ENCODE results near the gene NUMB.
"Not testable (repeated sequence)": the region's sequence is repeated elsewhere in the genome, so short reads cannot be mapped to it uniquely, and the experiment has no call there.

NUMB gene

DNA sequence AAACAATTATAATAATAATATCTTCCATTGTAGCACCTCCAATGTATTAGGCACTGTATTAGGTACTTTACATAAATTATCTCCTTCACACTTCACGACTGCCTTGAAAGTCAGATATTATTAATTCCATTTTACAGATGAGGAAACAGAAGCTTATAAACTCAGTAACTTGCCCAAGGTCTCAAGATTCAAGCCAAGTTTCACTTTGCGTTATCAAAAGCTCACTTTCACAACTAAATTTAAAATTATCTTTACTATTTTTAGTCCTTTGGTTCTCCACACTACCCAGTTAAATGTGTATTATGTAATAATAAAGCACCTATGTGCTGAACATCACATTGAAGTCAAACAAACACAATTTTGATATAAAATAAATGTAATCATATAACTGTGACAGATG is 55.8 kb downstream of the NUMB start:
- H3K27ac ChIP-seq (ENCODE audit: low read length), result no peak overlapping the region
- no peaks in the 10 kb centered on the region for H3K36me3 ChIP-seq (ENCODE audit: control insufficient read depth, low read depth, low read length)
- H3K27me3 ChIP-seq (ENCODE audit: control insufficient read depth, insufficient read depth, low read length), result no peaks in the 10 kb centered on the region
- no peak overlapping the region for H3K9ac ChIP-seq (ENCODE audit: low read length)
- no peaks in the 10 kb centered on the region for H3K9me3 ChIP-seq (ENCODE audit: control insufficient read depth, low read depth, low read length)
- no peak overlapping the region for H3K4me3 ChIP-seq (ENCODE audit: low read length)
- H3K4me1 ChIP-seq (ENCODE audit: control insufficient read depth, low read depth, low read length), result no peaks in the 10 kb centered on the region

DNA sequence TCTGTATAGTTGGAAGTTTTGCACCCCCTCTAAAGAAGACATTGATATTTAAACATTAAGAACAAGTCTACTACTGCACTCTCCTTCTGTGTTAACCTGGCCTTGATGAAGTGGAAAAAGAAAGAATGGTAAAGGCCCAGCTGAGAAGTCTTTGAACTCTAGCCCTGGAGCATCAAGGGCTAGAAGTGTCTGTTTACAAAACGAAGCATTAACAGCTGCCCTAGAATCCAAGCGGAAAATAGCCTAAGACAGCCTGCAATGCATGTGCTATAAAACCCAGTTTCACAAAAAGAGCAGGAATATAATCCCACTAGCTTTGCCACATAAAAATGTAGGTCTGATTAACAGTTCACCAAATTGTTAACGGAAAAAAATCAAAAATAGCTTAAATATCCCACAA is 60.5 kb downstream of the NUMB start:
- H3K4me1 ChIP-seq (ENCODE audit: control insufficient read depth, low read depth, low read length), result no peaks in the 10 kb centered on the region
- no peak overlapping the region for H3K4me3 ChIP-seq (ENCODE audit: low read length)
- no peaks in the 10 kb centered on the region for H3K9me3 ChIP-seq (ENCODE audit: control insufficient read depth, low read depth, low read length)
- H3K9ac ChIP-seq (ENCODE audit: low read length), result no peak overlapping the region
- H3K27ac ChIP-seq (ENCODE audit: low read length), result no peak overlapping the region
- no peaks in the 10 kb centered on the region for H3K27me3 ChIP-seq (ENCODE audit: control insufficient read depth, insufficient read depth, low read length)
- H3K36me3 ChIP-seq (ENCODE audit: control insufficient read depth, low read depth, low read length), result no peaks in the 10 kb centered on the region

GRCh38 chr14:73394317-73394716 is 64.0 kb downstream of the NUMB start:
- no peaks in the 10 kb centered on the region for H3K4me1 ChIP-seq (ENCODE audit: control insufficient read depth, low read depth, low read length)

GRCh38 chr14:73393375-73393774 is 65.0 kb downstream of the NUMB start:
- H3K9me3 ChIP-seq (ENCODE audit: control insufficient read depth, low read depth, low read length), result no peaks in the 10 kb centered on the region
- H3K9ac ChIP-seq (ENCODE audit: low read length), result no peak overlapping the region
- H3K27ac ChIP-seq (ENCODE audit: low read length), result no peak overlapping the region
- H3K27me3 ChIP-seq (ENCODE audit: control insufficient read depth, insufficient read depth, low read length), result no peaks in the 10 kb centered on the region
- H3K36me3 ChIP-seq (ENCODE audit: control insufficient read depth, low read depth, low read length), result no peaks in the 10 kb centered on the region
- no peak overlapping the region for H3K4me3 ChIP-seq (ENCODE audit: low read length)
- no peaks in the 10 kb centered on the region for H3K4me1 ChIP-seq (ENCODE audit: control insufficient read depth, low read depth, low read length)

More at GRCh38 chr14:73394317-73394716, 64.0 kb downstream of the NUMB start:
- Histone ChIP-seq H3K4me3 (ENCODE audit: low read length) (no peak overlapping the region), H3K27me3 (ENCODE audit: control insufficient read depth, insufficient read depth, low read length) (no peaks in the 10 kb centered on the region), H3K27ac (ENCODE audit: low read length) (no peak overlapping the region), H3K9ac (ENCODE audit: low read length) (no peak overlapping the region), H3K9me3 (ENCODE audit: control insufficient read depth, low read depth, low read length) (no peaks in the 10 kb centered on the region), H3K36me3 (ENCODE audit: control insufficient read depth, low read depth, low read length) (no peaks in the 10 kb centered on the region)

DNA sequence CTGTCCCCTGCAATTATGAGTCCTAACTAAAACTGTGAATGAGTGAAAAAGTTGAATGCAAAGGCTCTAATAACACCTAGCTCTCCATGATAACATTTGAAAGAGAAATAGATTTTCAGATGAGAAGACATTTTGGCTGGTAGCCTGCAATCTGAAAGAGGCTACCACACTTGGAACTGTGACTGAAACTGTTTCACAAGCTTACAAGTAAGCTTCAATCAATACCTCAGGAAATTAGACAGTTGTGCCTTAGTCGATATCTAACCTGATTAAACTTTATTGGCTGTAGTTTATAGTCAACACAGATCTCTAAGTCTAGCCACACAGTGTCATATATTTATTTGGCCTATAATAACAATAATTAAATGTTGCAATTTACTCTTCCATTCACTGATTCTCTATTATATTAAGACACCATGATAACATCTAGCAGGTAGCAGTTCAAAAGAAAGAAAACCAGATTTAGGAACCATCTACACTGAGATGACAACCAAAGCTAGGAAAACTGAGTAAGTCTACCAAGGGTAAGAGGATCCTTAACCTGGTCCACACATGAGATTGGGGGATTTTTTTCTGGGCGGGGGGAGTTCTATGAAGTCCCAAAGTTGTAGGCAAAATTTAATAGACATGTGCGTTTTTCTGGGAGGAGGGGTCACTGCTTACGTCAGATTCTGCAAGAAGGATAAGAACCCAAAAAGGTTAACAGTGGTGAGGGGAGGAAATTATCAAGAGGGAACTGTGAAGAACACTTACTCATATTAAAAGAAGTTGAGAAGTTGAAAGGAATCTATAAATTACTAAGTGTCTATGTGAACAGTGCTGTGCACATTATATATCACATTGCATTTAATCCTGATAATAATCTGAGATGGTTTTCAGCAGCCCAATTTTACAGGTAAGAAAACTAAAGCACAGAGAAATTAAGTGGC is 65.8 kb downstream of the NUMB start:
- Histone ChIP-seq H3K36me3 (ENCODE audit: control insufficient read depth, low read depth, low read length) (no peaks in the 10 kb centered on the region), H3K27ac (ENCODE audit: low read length) (no peak overlapping the region), H3K27me3 (ENCODE audit: control insufficient read depth, insufficient read depth, low read length) (no peaks in the 10 kb centered on the region), H3K9me3 (ENCODE audit: control insufficient read depth, low read depth, low read length) (no peaks in the 10 kb centered on the region), H3K9ac (ENCODE audit: low read length) (no peak overlapping the region), H3K4me3 (ENCODE audit: low read length) (no peak overlapping the region), H3K4me1 (ENCODE audit: control insufficient read depth, low read depth, low read length) (no peaks in the 10 kb centered on the region)

DNA sequence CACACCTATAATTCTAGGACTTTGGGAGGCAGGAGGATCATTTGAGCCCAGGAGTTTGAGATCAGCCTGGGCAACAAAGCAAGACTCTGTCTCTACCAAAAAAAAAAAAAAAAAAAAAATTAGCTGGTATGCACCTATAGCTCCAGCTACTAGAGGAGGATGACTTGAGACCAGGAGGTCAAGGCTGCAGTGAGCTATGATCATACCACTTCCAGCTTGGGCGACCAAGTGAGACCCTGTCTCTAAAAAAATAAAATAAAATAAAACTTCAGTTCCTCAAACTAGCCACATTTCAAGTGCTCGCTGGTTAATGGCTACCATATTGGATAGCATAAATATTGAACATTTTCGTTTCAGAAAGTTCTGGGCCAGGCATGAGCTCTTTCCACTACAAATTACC is 70.5 kb downstream of the NUMB start:
- not testable (repeated sequence) for H3K9ac ChIP-seq (ENCODE audit: low read length); H3K27ac ChIP-seq (ENCODE audit: low read length); H3K27me3 ChIP-seq (ENCODE audit: control insufficient read depth, insufficient read depth, low read length); H3K4me1 ChIP-seq (ENCODE audit: control insufficient read depth, low read depth, low read length); H3K4me3 ChIP-seq (ENCODE audit: low read length); H3K36me3 ChIP-seq (ENCODE audit: control insufficient read depth, low read depth, low read length); H3K9me3 ChIP-seq (ENCODE audit: control insufficient read depth, low read depth, low read length)

DNA sequence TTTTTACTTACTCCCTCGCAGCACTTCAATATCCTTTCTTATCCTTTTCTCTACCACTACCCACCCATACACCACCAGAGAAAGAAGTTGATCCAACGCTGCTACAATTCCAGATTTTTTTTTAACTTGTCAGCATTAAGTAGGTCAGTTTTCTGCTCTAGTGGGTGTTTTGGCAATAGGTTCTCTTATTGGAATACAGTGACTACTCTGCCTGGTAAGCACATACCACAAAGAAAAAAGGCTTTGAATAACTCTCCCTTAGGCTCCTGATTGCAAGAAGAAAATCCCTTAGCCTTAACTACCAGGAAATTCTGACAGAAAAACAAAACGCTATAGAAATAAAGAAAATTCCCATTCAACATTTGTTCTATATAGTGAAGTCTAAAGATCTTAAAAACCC is 72.0 kb downstream of the NUMB start:
- Histone ChIP-seq H3K4me3 (ENCODE audit: low read length) (no peak overlapping the region), H3K36me3 (ENCODE audit: control insufficient read depth, low read depth, low read length) (no peaks in the 10 kb centered on the region), H3K9ac (ENCODE audit: low read length) (no peak overlapping the region), H3K9me3 (ENCODE audit: control insufficient read depth, low read depth, low read length) (no peaks in the 10 kb centered on the region), H3K27ac (ENCODE audit: low read length) (no peak overlapping the region), H3K4me1 (ENCODE audit: control insufficient read depth, low read depth, low read length) (no peaks in the 10 kb centered on the region), H3K27me3 (ENCODE audit: control insufficient read depth, insufficient read depth, low read length) (no peaks in the 10 kb centered on the region)

GRCh38 chr14:73385021-73385420 is 73.3 kb downstream of the NUMB start:
- H3K9me3 ChIP-seq (ENCODE audit: control insufficient read depth, low read depth, low read length); H3K27me3 ChIP-seq (ENCODE audit: control insufficient read depth, insufficient read depth, low read length); H3K27ac ChIP-seq (ENCODE audit: low read length); H3K9ac ChIP-seq (ENCODE audit: low read length); H3K36me3 ChIP-seq (ENCODE audit: control insufficient read depth, low read depth, low read length); H3K4me3 ChIP-seq (ENCODE audit: low read length); H3K4me1 ChIP-seq (ENCODE audit: control insufficient read depth, low read depth, low read length): not testable (repeated sequence)

- Histone ChIP-seq H3K4me3 (ENCODE audit: low read length) (no peak overlapping the region), H3K9me3 (ENCODE audit: control insufficient read depth, low read depth, low read length) (no peaks in the 10 kb centered on the region), H3K9ac (ENCODE audit: low read length) (no peak overlapping the region), H3K4me1 (ENCODE audit: control insufficient read depth, low read depth, low read length) (no peaks in the 10 kb centered on the region), H3K36me3 (ENCODE audit: control insufficient read depth, low read depth, low read length) (no peaks in the 10 kb centered on the region), H3K27me3 (ENCODE audit: control insufficient read depth, insufficient read depth, low read length) (no peaks in the 10 kb centered on the region), H3K27ac (ENCODE audit: low read length) (no peak overlapping the region)
Observed at GRCh38 chr14:73383356-73383755, 75.0 kb downstream of the NUMB start.

GRCh38 chr14:73381380-73382013 is 76.8 kb downstream of the NUMB start:
- Histone ChIP-seq H3K9me3 (ENCODE audit: control insufficient read depth, low read depth, low read length) (no peaks in the 10 kb centered on the region), H3K4me3 (ENCODE audit: low read length) (no peak overlapping the region), H3K27me3 (ENCODE audit: control insufficient read depth, insufficient read depth, low read length) (no peaks in the 10 kb centered on the region), H3K4me1 (ENCODE audit: control insufficient read depth, low read depth, low read length) (no peaks in the 10 kb centered on the region), H3K9ac (ENCODE audit: low read length) (no peak overlapping the region), H3K36me3 (ENCODE audit: control insufficient read depth, low read depth, low read length) (no peaks in the 10 kb centered on the region), H3K27ac (ENCODE audit: low read length) (no peak overlapping the region)

- Histone ChIP-seq H3K36me3 (ENCODE audit: control insufficient read depth, low read depth, low read length) (no peaks in the 10 kb centered on the region), H3K4me3 (ENCODE audit: low read length) (no peak overlapping the region), H3K4me1 (ENCODE audit: control insufficient read depth, low read depth, low read length) (no peaks in the 10 kb centered on the region), H3K9ac (ENCODE audit: low read length) (no peak overlapping the region), H3K27ac (ENCODE audit: low read length) (no peak overlapping the region), H3K27me3 (ENCODE audit: control insufficient read depth, insufficient read depth, low read length) (no peaks in the 10 kb centered on the region), H3K9me3 (ENCODE audit: control insufficient read depth, low read depth, low read length) (no peaks in the 10 kb centered on the region)
Observed at GRCh38 chr14:73376585-73376984, 81.8 kb downstream of the NUMB start.

DNA sequence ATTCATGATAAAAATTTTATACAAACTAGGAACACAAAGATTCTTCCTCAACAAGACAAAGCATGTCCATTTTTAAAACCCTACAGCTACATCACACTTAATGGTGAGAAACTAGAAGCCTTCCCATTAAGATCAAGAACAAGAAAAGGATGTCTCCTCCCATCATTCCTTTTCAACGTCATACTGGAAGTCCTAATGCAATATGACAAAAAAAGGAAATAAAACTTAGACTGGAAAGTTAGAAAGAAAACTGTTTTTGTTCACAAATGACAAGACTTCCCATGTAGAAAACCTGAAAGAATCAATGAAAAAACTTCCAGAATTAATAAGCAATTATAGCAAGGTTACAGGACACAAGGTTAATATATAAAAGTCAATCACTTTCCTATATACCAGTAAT is 82.5 kb downstream of the NUMB start:
- Histone ChIP-seq H3K36me3 (ENCODE audit: control insufficient read depth, low read depth, low read length) (no peaks in the 10 kb centered on the region), H3K9me3 (ENCODE audit: control insufficient read depth, low read depth, low read length) (no peaks in the 10 kb centered on the region), H3K27ac (ENCODE audit: low read length) (no peak overlapping the region), H3K9ac (ENCODE audit: low read length) (no peak overlapping the region), H3K27me3 (ENCODE audit: control insufficient read depth, insufficient read depth, low read length) (no peaks in the 10 kb centered on the region), H3K4me1 (ENCODE audit: control insufficient read depth, low read depth, low read length) (no peaks in the 10 kb centered on the region), H3K4me3 (ENCODE audit: low read length) (no peak overlapping the region)
